Measurements from ENCODE around the gene ERG.

Gene ERG

DNA sequence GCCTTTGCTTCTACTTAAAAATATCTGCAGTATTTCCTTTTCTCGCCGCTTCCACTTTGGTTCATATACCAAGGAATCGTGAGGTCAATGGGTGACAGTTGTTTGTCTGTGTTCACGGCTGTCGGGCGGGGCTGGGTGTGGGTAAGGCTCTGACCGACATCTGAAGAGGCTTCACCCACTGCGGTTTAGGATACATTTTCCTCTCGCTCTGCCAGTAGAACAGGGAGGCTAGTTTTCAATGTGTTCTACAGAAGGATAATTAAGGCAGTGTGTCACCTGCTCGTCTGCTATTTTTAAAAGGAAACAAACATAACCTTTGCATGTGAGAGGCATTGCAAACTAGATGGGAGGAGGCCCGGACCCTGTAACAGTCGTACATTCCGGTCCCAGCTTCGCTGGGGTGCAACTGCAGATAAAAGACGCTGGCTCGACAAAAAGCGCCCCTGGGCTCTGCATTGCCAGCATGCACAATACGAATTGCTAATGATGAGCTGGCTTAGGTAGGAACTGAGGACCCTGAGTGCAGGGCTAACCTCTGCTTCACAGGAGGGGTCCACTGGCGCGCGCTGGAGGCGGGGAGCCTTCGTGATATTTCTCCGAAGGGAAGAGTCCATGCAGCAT lies 8.5 kb upstream of the ERG start:
- H3K4me1 ChIP-seq (ENCODE audit: insufficient read depth, low read length, poor library complexity, severe bottlenecking): peaks cover 39% of the 10 kb centered on the region
- H3K4me2 ChIP-seq (ENCODE audit: low read depth, low read length, poor library complexity, severe bottlenecking): peak overlapping the region; percentile 73
- no peaks in the 10 kb centered on the region for H3K79me2 ChIP-seq (ENCODE audit: insufficient read depth, low read length)
- no peaks in the 10 kb centered on the region for H3K27me3 ChIP-seq (ENCODE audit: insufficient read depth, low read length, poor library complexity, severe bottlenecking)
- H3K36me3 ChIP-seq (ENCODE audit: insufficient read depth, low read length): no peaks in the 10 kb centered on the region
- peak overlapping the region; percentile 62 for H3K4me3 ChIP-seq (ENCODE audit: low read length, poor library complexity, severe bottlenecking)
- no peaks in the 10 kb centered on the region for H3K9me2 ChIP-seq (replicated peaks; ENCODE audit: low read depth, low read length)
- peak overlapping the region; percentile 64 for H3K9ac ChIP-seq (ENCODE audit: low read depth, low read length, poor library complexity, severe bottlenecking)
- no peaks in the 10 kb centered on the region for H3K9me3 ChIP-seq (ENCODE audit: insufficient read depth, low read depth, low read length)
- no peaks in the 10 kb centered on the region for H4K20me1 ChIP-seq (ENCODE audit: insufficient read depth, low read length, poor library complexity, severe bottlenecking)
- H3F3A ChIP-seq (ENCODE audit: low read depth): peaks cover 5% of the 10 kb centered on the region; the same call in 1 of the 2 replicates
- H2AFZ ChIP-seq (ENCODE audit: low read length): peak overlapping the region; percentile 49
- TF ChIP-seq EZH2phosphoT487 (IDR thresholded peaks at IDR 0.05; ENCODE audit: borderline replicate concordance): no peak
- TF ChIP-seq, protein P1, sequence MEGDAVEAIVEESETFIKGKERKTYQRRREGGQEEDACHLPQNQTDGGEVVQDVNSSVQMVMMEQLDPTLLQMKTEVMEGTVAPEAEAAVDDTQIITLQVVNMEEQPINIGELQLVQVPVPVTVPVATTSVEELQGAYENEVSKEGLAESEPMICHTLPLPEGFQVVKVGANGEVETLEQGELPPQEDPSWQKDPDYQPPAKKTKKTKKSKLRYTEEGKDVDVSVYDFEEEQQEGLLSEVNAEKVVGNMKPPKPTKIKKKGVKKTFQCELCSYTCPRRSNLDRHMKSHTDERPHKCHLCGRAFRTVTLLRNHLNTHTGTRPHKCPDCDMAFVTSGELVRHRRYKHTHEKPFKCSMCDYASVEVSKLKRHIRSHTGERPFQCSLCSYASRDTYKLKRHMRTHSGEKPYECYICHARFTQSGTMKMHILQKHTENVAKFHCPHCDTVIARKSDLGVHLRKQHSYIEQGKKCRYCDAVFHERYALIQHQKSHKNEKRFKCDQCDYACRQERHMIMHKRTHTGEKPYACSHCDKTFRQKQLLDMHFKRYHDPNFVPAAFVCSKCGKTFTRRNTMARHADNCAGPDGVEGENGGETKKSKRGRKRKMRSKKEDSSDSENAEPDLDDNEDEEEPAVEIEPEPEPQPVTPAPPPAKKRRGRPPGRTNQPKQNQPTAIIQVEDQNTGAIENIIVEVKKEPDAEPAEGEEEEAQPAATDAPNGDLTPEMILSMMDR (conservative IDR thresholded peaks at IDR 0.05; ENCODE audit: low read length): no peak

DNA sequence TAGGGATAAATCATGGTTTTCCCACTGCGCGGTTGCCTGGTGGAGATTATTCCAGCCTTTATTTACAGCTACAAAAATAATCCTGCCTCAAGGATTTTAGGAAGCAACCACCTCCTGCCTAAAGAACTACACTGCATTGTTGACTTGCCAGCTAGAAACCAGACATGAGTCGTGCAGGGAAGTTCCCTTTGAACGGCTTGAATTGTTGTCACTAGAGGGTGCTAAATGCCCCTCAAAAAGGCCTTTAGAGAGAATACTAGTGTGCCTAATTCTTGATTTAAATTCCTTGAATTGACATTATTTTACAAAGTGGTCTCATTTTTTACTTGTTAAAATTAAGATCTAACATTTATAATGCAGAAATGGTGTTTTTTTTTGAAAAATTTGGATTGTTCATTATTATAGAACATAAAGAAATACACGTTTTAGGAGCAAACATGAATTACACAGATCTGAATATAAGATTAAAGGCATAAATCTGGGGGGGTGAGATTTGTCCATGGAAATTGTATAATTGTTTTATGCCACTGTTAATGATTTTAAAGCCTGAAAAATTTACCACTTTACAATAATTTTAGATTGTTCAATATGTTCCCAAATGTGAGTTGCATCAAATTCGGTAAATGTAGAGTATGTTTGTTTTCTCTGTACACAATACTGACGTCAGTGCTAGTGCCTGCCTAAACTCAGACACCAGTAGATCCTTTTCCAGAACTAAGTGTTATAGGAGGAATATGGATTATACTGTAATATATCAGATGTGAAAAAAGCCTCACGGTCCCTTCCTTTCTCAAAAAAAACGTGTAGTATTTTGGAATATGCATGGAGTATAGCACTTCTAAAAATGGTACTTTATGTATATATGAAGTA lies 7.6 kb upstream of the ERG start:
- H3K79me2 ChIP-seq (ENCODE audit: insufficient read depth, low read length): peaks cover 6% of the 10 kb centered on the region; the same call in 1 of the 2 replicates
- peak overlapping the region; percentile 62 for H3K4me3 ChIP-seq (ENCODE audit: low read length, poor library complexity, severe bottlenecking)
- TF ChIP-seq EZH2phosphoT487 (IDR thresholded peaks at IDR 0.05; ENCODE audit: borderline replicate concordance): no peak
- TF ChIP-seq, protein P1 (conservative IDR thresholded peaks at IDR 0.05; ENCODE audit: low read length): peak; percentile 74
- no peaks in the 10 kb centered on the region for H3K9me3 ChIP-seq (ENCODE audit: insufficient read depth, low read depth, low read length)
- H2AFZ ChIP-seq (ENCODE audit: low read length): peak overlapping the region; percentile 69
- peak overlapping the region; percentile 73 for H3K4me2 ChIP-seq (ENCODE audit: low read depth, low read length, poor library complexity, severe bottlenecking)
- peaks cover 5% of the 10 kb centered on the region; the same call in 1 of the 2 replicates for H3F3A ChIP-seq (ENCODE audit: low read depth)
- H3K4me1 ChIP-seq (ENCODE audit: insufficient read depth, low read length, poor library complexity, severe bottlenecking): peaks cover 40% of the 10 kb centered on the region
- no peaks in the 10 kb centered on the region for H4K20me1 ChIP-seq (ENCODE audit: insufficient read depth, low read length, poor library complexity, severe bottlenecking)
- no peaks in the 10 kb centered on the region for H3K9me2 ChIP-seq (replicated peaks; ENCODE audit: low read depth, low read length)
- peak overlapping the region; percentile 64 for H3K9ac ChIP-seq (ENCODE audit: low read depth, low read length, poor library complexity, severe bottlenecking)
- H3K27me3 ChIP-seq (ENCODE audit: insufficient read depth, low read length, poor library complexity, severe bottlenecking): no peaks in the 10 kb centered on the region
- H3K36me3 ChIP-seq (ENCODE audit: insufficient read depth, low read length): no peaks in the 10 kb centered on the region

DNA sequence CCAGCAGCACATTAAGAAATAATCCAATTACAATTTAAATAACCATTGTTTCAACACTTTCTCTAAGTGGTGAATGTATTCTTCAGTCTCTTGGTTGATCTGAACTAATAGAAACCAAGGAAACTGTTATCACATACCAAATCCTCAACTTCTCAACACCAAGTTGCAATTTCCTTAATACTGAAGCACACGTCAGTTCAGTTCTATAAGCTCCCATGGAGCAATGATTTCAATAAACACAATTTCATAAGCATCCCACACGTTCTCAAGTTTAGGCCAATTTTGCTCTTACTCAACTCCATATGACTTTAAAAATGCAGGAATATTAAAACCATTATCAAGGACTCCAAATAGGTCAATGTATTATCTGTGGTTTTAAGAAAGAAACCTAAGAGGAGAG lies 5.8 kb upstream of the ERG start:
- H4K20me1 ChIP-seq (ENCODE audit: insufficient read depth, low read length, poor library complexity, severe bottlenecking): no peaks in the 10 kb centered on the region
- no peaks in the 10 kb centered on the region for H3K36me3 ChIP-seq (ENCODE audit: insufficient read depth, low read length)
- H3K79me2 ChIP-seq (ENCODE audit: insufficient read depth, low read length): peaks cover 24% of the 10 kb centered on the region
- H2AFZ ChIP-seq (ENCODE audit: low read length): no peak overlapping the region
- peaks cover 59% of the 10 kb centered on the region for H3K4me1 ChIP-seq (ENCODE audit: insufficient read depth, low read length, poor library complexity, severe bottlenecking)
- H3F3A ChIP-seq (ENCODE audit: low read depth): peaks cover 5% of the 10 kb centered on the region; the same call in 1 of the 2 replicates
- no peak overlapping the region for H3K4me3 ChIP-seq (ENCODE audit: low read length, poor library complexity, severe bottlenecking)
- H3K9me2 ChIP-seq (replicated peaks; ENCODE audit: low read depth, low read length): no peaks in the 10 kb centered on the region
- TF ChIP-seq, protein P1 (conservative IDR thresholded peaks at IDR 0.05; ENCODE audit: low read length): no peak
- TF ChIP-seq EZH2phosphoT487 (IDR thresholded peaks at IDR 0.05; ENCODE audit: borderline replicate concordance): no peak
- no peaks in the 10 kb centered on the region for H3K9me3 ChIP-seq (ENCODE audit: insufficient read depth, low read depth, low read length)
- H3K9ac ChIP-seq (ENCODE audit: low read depth, low read length, poor library complexity, severe bottlenecking): no peak overlapping the region
- no peaks in the 10 kb centered on the region for H3K27me3 ChIP-seq (ENCODE audit: insufficient read depth, low read length, poor library complexity, severe bottlenecking)
- no peak overlapping the region for H3K4me2 ChIP-seq (ENCODE audit: low read depth, low read length, poor library complexity, severe bottlenecking)
